HEK293 (cell line): ENCODE data around the gene IL23A.

Experiments
- CTCF ChIP-seq: fragments of 450-650 bp; formaldehyde crosslinking; IDR thresholded peaks from 2 replicates; pipeline ENCODE4 v1.5.1; 2016; ENCODE audit warnings: missing biosample characterization, missing genetic modification characterization
- MYNN ChIP-seq: fragments of 450-650 bp; formaldehyde crosslinking; IDR thresholded peaks from 2 replicates; pipeline ENCODE4 v1.5.1; 2016; ENCODE audit warnings: missing biosample characterization, missing genetic modification characterization, borderline replicate concordance

DNA sequence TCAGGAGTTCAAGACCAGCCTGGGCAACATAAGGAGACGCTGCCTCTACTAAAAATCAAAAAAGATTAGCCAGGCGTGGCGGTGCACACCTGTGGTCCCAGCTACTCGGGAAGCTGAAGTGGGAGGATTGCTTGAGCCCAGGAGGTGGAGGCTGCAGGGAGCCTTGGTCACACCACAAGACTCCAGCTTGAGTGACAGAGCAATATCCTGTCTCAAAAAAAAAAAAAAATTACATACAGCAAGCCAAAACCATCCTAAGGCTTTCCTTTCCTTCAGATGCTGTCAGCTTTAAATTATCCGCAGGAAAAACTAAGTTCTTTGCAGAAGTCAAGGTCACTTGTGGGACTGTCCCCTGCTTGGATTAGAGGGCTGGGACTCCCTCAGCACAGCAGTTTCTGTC, 39.9 kb upstream of the IL23A start:
- TF ChIP-seq MYNN (no peak), CTCF (no peak)
